ENCODE data around the gene E2F3. TPM values are rescaled to one million over a fixed set of nuclear protein-coding genes. Genes with fewer than 3 reads are reported as not detected.

E2F3 gene
- total RNA-seq, 1 experiment from 2014 or later = 27.1 TPM

GRCh38 chr6:20399518-20399917, 2.2 kb upstream of the E2F3 start:
- no TSS peak for BruUV-seq (replicated peaks)

More at GRCh38 chr6:20399518-20399917, 2.2 kb upstream of the E2F3 start:
- TF ChIP-seq EGR1 (IDR thresholded peaks at IDR 0.05; ENCODE audit: low read depth) (no peak), RAD21 (IDR thresholded peaks at IDR 0.05; ENCODE audit: low read depth) (no peak), POLR2AphosphoS5 (IDR thresholded peaks at IDR 0.05; ENCODE audit: low read depth, low read length) (no peak), CTCF (IDR thresholded peaks at IDR 0.05 in 2 of 3, conservative IDR thresholded peaks at IDR 0.05 in 1 of 3; ENCODE audit: borderline replicate concordance in 1 of 3, insufficient read depth in 1 of 3, low read depth in 2 of 3, low read length in 2 of 3) (no peak), ZBTB33 (IDR thresholded peaks at IDR 0.05; ENCODE audit: extremely low read depth, insufficient replicate concordance, low read length) (no peak), POLR2A (IDR thresholded peaks at IDR 0.05; ENCODE audit: borderline replicate concordance, extremely low read depth, insufficient read depth, insufficient read length) (no peak), ZFX (IDR thresholded peaks at IDR 0.05) (no peak), CBX3 (IDR thresholded peaks at IDR 0.05; ENCODE audit: low read depth) (no peak), CEBPB (IDR thresholded peaks at IDR 0.05; ENCODE audit: low read depth) (no peak)
- H3K36me3 ChIP-seq (ENCODE audit: control insufficient read depth in 1 of 2, insufficient read depth in 2 of 2, low read length in 2 of 2) = no peaks in the 10 kb centered on the region
- H3K9me3 ChIP-seq (ENCODE audit: control insufficient read depth in 1 of 2, insufficient read depth in 1 of 2, low read depth in 1 of 2, low read length in 2 of 2) = no peaks in the 10 kb centered on the region
- intact Hi-C loops (cut with micrococcal nuclease) = no loop called here
- H3K4me1 ChIP-seq (ENCODE audit: control insufficient read depth in 1 of 2, insufficient read depth in 2 of 2, low read length in 2 of 2) = peaks cover 0 to 20% of the 10 kb centered on the region in 2 experiments; a peak in 2 of 4 replicates
- RAD21 ChIA-PET (ENCODE audit: low non-redundant PET in 1 of 2, low total read pairs in 2 of 2, uncharacterized antibody in 2 of 2, unreplicated experiment in 2 of 2) = no interaction called here
- no peak overlapping the region for H2AFZ ChIP-seq (ENCODE audit: low read depth, low read length, poor library complexity, severe bottlenecking)
- H3K27me3 ChIP-seq (ENCODE audit: insufficient read depth, low read length) = no peaks in the 10 kb centered on the region
- ATAC-seq (no peak), DNase-seq (ENCODE audit: low read depth, low spot score) (no peak)
- POLR2A ChIA-PET = no interaction called here
- CTCF ChIA-PET = no interaction called here
- H3K79me2 ChIP-seq (ENCODE audit: insufficient read depth, low read length) = peaks cover 25% of the 10 kb centered on the region
- H4K20me1 ChIP-seq (ENCODE audit: insufficient read depth) = no peaks in the 10 kb centered on the region
- H3K9ac ChIP-seq (ENCODE audit: low read length) = no peak overlapping the region
- no peak overlapping the region for H3K4me3 ChIP-seq (replicated peaks in 1 of 2; ENCODE audit: low read depth in 1 of 2, low read length in 2 of 2)
- no peak overlapping the region for H3K27ac ChIP-seq (ENCODE audit: low read depth, low read length)
- no peaks in the 10 kb centered on the region for H3K9me2 ChIP-seq (ENCODE audit: insufficient read depth)
- no peak overlapping the region for H3K4me2 ChIP-seq (ENCODE audit: low read length)
